AG08396 (cell line): Measurements from ENCODE around the gene UBE2O.
A peak's percentile ranks its signal among the peaks of the same experiment; 100 is the strongest.

Source experiments
- DNase-seq: peaks from one replicate; pipeline ENCODE4 v3.0.0; 2012; ENCODE audit warnings: low spot score, mixed read lengths

The UBE2O gene

GRCh38 chr17:76438906-76439305 lies 14.0 kb downstream of the UBE2O start:
- no peak for DNase-seq

- DNase-seq: no peak
Measured at GRCh38 chr17:76437467-76438402, 15.2 kb downstream of the UBE2O start.

DNA sequence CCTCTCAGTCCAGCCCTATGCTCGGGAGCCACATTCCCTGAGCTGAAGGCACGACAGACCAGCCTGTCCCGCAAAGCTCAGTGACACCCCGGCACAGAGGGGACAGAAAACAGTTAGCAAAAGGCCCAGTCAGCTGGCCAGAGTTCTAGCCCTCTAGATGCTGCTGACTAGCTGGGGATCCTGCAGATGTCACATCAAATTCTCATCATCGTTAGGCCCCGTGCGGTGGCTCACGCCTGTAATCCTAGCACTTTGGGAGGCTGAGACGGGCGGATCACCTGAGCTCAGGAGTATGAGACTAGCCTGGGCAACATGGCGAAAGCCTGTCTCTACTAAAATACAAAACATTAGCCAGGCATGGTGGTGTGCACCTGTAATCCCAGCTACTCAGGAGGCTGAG lies 17.2 kb downstream of the UBE2O start:
- no peak for DNase-seq

- no peak for DNase-seq
Measured at GRCh38 chr17:76434870-76435269, 18.1 kb downstream of the UBE2O start.

GRCh38 chr17:76433693-76434092 lies 19.3 kb downstream of the UBE2O start:
- DNase-seq: no peak

GRCh38 chr17:76432712-76433336 lies 20.1 kb downstream of the UBE2O start:
- no peak for DNase-seq

DNA sequence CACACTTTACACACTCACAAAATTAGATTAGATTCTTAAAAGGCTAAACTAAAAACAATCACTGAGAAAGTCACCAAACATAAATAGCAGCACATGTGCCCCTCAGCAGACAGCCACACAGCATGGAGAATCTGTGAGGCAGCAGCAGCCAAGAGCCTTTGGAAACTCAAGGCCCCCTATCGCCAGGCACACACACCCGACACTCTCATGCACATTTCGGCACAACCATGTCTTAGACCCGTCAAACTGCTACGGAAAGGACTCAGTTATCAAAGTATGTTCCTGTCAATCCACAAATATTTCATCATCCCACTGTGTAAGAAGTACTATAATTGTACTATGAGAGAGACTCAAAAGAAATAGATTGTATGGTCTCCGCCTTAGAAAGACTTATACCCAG lies 20.9 kb downstream of the UBE2O start:
- no peak for DNase-seq

- no peak for DNase-seq
Measured at GRCh38 chr17:76431509-76431908, 21.4 kb downstream of the UBE2O start.

DNA sequence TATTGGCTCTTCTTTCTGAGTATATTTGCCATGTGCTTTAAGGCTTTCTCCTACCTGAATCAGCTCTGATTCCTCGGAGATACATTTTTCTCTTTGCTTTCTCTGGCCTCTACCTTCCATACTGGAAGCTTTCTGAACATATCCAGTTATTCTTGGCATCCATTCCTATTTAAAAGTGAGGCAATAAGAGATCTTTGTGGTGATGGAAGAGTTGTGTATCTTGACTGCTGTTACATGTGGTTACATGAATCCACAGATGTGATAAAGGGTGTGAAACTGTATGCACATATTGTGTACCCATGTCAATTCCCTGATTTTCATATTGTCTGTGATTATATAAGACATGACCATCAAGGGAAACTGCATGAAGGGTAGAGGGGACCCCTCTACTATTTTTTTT lies 24.4 kb downstream of the UBE2O start:
- DNase-seq: no peak

DNA sequence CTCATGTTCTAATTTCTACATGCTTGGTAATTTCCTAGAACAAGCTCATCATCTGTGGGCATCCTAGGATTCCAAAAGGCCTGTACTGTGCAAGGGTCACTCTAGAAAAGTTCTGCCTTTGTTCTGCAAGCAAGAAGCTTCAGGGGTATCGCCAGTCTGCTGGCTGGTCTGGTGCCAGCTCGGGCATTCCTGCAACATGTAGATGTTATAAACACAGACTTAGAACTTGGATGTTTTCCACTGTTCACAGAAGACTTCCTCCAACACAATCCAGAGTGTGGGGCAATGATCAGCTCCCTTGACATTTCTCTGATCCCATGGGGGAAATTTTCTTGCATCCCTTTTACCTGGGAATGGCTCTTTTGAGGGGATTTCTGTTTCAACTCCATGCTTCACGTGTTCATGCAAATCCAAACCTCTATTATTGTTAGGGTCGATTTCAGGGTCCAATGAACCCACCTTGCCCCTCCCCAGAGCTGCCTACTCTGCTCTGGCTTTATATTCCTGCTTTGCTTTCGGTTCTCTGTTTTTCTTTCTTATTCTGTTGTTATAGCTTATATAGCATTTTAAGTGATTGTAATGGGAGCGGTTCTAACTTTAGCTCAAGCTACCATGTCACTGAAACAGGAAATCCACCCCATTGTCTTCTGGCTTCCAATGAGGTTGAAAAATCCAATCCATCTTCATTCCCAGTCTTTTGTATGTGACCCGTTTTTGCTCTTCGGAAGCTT lies 25.3 kb downstream of the UBE2O start:
- DNase-seq: peak; percentile 54

GRCh38 chr17:76426853-76427252 lies 26.1 kb downstream of the UBE2O start:
- no peak for DNase-seq

DNA sequence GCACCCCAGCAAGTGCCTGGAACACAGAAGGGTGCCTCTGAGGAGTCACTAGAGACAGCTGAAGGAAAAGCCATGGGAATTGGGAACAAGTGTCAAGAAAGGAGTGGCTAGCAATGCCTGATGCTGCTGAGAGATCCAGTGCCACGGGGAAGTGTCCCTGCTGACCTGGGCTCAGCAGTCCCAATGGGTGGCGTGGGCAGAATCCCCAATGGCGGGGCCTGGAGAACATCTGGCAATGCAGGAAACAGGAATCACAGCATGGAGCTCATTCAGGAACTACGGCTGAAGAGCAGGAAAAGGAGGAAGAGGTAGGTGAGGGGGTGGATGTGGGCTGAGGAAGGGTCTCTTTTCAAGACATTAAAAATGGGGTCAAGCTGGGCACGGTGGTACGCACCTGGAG lies 30.1 kb downstream of the UBE2O start:
- DNase-seq: no peak

DNA sequence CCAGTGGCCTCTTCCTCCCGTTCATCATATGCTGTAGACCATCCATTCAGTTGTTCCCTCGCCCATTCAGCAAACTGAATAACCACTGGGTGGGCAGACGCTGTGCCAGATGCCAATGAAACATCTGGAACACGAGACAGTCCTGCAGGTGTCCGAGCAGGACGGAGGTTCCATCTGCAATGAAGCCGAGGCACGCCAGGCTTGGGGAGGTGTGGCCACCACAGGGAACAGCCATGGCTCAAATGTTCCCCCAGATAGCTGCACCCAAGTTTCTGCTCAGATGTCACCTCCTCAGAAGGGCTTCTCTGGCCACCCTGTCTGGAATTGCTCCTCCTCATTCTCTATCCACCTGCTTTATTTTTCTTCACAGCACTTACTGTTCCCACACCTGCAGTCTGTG lies 30.5 kb downstream of the UBE2O start:
- no peak for DNase-seq

GRCh38 chr17:76421044-76421407 lies 31.9 kb downstream of the UBE2O start:
- peak; percentile 15 for DNase-seq

DNA sequence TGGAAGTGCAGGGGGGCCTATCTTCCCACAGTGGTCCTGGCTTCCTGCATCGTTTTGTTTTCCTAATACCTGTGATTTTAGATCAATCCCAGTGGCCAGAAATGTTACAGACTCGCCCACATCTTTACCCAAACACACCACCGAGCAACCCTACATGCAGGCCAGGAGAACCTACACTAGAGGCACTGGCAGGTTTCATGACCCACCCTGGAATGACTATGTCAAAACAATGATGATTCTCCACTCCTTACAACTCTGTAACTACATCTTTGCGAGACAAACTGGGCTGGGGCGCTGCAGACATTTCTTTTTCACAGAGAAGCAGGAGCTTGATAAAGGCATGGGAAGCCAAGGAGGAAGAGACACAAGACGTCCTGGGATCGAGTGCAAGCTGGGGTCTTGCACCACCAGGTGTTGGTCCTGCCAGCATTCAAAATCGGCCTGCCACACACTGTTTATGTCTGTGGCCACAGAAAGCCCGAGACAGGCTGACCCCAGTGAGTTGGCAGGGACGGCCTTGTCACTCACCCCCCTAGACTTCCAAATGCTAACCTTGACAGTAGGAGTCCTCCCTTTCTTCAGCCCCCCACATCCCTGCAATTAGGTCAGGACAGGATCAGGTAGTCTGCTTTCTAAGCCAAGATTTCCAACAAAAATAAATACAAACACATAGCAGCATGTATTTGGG lies 32.5 kb downstream of the UBE2O start:
- no peak for DNase-seq

- no peak for DNase-seq
Measured at GRCh38 chr17:76419576-76420260, 33.2 kb downstream of the UBE2O start.

GRCh38 chr17:76417499-76418143 lies 35.3 kb downstream of the UBE2O start:
- no peak for DNase-seq

DNA sequence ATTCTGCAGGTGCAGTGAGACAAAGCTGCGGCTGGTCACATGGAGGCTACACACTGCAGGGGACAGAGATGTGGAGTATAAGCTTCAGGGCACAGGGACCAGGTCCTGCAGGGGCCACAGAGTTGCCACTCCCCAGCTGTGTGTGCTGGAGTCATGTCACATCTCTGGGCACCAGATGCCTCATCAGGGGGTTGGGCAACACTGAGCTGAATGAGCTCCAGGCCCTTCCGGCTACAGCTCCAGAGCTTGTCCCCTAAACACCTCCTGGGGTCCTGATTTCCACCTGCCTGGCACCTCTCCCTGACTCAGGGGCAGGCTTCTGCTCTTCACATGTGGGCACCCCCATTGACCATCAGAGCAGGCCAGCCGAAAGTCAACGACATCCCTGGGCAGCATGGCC lies 36.1 kb downstream of the UBE2O start:
- DNase-seq: no peak

DNA sequence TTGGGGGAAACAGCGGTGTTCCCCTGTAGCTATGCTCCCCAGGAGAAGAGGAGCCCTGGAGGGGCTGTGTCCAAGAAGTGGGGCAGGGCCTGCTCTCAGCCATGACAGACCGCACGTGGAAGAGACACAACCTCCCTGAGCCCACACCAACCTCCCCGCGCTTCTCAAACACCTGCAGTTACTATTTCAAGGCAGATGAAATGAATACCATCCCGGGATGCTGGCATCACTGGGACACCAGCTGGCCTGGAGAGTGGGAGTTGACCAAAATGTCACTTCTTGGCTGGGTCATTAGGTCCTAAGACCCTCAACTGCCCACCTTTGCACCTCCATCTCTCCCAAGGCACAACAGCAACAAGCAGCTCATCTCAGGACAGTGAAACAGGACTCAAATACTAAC lies 36.5 kb downstream of the UBE2O start:
- no peak for DNase-seq

- DNase-seq: no peak
Measured at GRCh38 chr17:76415786-76416185, 37.2 kb downstream of the UBE2O start.
